Cortex of kidney (tissue), 1 donor: Measurements from ENCODE around the gene LYSMD4.

Experiments
- DNase-seq: peaks from one replicate; lab custom pipeline; 2025; lab: John Stamatoyannopoulos, UW

LYSMD4 gene

DNA sequence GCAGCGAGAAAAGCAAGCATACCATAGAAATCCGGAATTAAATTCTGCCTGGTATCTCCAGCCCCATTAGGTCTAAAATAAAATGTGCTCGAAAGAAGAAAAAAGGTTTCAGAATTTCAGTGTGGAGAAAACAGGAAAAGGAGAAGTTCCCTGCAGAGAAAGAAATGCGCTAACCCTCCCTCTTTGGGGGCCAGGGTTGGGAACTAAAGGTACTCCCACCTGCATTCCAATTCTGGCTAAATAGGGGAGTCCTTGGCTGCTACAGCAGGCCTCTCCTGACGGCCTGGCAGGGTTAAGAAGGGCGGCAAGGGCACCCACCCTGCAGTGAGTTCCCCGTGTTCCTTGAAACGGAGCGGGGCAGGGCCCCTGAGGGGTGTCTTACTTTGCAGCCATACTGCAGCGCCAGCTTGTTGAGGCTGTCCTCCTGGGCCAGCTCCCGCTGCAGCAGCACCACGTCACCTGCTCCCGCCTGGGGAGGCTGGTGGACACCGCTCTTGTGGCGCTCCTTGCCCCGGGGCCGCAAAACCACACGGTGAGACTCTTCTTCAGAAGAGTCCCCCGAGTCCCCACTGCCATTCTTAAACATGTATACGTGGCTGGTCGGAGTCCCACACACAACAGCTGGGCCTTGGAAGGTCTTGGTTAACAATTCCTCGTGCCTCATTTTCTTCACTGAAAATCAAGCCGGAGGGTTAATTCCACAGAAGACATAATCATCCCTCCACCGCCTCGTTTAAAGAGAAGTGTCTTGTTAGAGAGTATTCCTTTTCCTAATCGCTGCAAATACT, 1.7 kb downstream of the LYSMD4 start:
- DNase-seq = no peak

DNA sequence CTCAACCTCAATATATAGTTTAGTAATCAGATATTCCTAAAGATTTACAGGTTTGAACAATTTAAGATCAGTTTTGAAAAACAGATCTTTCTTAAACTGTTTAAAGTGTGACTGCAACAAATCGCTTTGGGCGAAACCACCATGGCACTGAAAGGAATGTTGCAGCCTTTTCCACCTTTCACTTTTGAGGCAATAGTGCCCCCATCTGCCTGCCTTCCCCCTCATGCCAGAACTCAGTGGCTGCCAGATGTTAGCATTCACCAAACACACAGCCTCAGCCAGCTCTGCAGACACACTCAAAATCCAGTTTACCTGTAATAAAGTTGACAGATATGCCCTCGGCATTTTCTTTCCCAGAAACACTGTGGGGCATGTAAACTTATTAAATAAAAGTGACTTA, 3.3 kb downstream of the LYSMD4 start:
- no peak for DNase-seq

DNA sequence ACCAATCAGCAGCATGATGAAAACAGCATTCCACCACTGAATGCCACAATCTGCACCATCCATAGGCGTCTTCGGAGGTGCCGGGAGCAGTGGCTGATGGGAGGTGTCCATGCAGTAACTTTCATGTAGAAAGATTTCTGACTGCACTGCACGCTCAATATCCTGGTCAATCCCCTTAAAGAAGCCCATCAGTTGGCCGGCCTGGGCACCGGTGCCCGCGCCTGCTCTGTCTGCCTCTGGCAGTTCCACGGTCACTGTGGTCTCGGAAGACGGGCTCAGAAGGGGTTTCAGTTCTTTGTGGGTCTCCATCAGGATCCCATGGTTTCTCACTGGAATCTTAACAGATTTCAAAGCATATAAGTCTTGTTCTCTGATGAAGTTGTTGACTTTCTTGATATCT, 3.9 kb downstream of the LYSMD4 start:
- no peak for DNase-seq

DNA sequence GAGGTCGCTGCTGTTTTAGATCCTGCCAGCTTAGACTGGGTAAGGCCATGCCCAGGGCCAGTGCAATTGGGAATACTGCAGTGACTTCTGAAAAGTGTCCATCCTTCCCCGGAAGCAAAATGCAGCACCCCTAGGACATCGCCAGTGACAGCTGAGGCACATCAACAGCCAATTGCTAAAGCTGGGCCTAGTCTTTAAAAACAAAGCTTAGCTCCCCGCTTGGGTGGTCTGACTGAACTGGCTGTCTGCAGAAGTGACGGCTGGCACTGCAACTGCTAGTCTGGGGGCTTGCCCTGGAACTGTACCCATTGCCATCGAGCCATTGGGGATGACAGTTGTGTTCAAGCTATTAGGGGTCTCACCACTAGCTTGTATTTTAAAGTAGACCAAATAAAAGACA, 4.3 kb downstream of the LYSMD4 start:
- DNase-seq = no peak

DNA sequence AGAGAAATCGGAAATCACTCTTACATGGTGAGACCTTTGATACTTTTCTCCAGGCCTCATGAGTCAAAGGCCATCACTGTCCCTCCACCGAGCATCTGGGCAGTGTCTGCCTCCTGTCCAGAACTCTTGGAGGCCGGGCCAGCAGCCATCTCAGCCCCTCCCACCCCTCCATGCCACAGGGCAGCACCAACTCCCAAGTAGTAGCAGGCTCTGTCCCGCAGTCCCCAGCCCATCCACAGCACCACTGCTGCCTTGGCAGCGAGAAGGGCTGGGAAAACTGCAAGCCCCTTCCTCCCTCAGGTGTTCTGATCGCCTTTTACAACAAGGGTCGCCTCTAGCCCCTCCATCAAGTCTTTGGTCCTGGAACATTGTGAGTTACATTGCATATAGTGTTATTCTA, 5.5 kb downstream of the LYSMD4 start:
- no peak for DNase-seq

DNA sequence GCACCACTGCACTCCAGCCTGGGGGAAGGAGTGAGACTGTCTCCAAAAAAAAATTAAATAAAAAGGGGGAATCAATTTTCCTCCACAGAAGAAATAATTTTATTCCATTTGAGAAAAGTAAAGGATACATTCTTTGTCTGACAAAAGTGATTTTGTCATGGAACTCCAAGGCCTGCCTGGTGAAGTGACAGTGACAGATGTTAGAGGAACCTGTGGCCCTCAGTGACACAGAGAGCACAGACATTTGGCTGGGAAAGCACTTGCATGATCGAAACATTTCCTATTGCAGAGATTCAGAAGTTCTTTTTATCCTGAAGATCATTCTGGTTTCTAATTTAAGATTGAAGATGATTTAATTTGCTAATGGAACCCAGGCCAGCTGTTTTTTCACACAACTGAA, 5.9 kb downstream of the LYSMD4 start:
- no peak for DNase-seq

DNA sequence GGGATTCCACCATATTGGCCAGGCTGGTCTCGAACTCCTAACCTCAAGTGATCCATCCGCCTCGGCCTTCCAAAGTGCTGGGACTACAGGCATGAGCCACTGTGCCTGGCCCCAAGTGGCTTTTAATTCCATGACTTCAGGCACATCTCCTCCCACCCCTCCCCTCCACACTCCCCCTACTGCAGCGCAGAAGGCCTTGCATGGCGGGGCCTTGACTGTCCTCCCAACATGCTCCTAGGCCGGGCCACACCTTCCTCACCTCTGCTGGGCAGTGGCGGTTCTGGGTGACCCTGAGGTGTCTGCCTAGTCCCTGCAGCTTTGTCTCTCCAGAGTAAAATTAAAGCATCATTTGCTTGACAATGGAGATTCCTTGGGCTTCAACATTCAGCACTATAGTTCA, 6.9 kb downstream of the LYSMD4 start:
- DNase-seq = no peak

DNA sequence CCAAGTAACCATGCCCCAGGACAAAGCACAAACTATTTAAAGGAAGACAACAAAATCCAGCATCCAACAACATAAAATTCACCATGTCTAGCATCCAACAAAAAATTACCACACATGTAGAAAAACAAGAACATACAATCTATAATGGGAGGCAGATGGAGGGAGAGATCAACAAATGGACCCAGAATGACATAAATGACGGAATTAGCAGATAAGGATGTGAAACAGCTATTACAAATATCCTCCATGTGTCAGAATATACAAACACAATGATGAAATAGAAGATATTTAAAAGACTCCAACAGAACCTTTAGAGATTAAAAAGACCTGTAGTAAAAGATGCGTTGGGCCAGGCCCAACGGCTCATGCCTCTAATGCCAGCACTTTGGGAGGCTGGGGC, 10.8 kb downstream of the LYSMD4 start:
- DNase-seq = no peak

DNA sequence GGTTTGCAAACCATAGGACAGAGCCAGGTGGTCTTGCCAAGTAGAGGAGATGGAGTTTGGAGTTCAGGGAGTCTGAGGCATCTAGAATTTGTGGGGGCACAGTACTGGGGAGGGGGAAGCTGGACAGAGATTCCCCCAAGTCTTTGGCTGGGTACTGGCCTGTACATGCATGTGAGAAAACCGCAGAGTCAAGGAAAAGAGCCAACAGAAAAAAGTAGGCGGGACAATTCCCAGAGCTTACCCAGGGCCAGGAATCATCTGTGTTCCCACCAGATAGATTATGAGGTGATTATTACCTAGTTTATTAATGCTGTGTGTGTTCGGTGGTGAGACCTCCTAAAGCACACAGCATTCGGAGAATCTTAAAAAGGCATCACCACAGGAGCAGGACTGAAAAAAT, 11.3 kb downstream of the LYSMD4 start:
- no peak for DNase-seq

DNA sequence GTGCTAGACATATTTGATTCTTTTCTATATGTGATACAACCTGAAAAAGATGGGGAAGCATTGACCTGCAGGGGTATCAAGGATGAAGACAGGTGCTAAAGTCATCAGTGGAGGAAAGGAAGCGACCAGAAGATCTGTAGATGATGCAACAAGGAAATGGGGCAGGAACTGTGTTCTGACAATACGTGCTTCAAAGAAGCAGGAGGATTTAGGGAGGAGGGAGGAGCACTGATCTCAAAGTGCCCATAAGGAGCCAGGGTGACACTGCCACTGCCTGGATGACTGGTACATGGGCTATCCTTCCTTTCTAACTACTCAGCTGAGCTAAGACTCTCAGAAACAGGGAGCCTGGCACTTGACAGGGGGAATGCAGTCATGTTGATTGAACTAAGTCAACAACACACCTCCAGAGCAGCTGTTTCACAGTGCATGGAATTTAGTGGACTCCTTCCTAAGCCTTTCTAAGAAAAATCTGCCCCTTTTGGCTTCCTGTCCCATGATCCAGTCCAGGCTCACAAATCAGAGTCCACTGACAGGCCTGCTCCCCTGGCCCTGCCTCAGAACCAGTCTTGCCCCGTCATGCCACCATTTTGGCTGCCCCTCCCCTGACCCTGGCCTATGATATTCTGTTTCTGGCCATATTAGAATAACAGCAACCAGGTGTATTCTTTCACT, 12.0 kb downstream of the LYSMD4 start:
- no peak for DNase-seq

DNA sequence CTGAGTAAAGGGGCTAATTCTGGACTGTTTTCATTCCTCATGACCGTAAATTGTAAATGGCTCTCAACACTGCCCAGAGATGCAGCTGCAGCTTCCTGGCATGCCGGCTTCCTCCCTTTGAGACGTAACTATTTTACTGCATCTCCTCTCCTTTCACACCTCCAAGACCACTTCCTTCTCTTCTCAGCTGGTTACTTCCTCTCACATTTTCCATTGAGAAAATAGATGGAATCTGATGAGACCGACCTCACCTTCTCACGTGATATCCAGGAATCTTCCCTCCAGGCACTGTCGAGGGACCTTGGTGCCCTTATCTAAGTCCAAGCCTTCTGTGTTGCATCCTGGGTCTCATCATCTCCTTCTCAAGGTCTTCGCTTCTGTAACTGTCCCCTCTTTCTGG, 12.7 kb downstream of the LYSMD4 start:
- no peak for DNase-seq

DNA sequence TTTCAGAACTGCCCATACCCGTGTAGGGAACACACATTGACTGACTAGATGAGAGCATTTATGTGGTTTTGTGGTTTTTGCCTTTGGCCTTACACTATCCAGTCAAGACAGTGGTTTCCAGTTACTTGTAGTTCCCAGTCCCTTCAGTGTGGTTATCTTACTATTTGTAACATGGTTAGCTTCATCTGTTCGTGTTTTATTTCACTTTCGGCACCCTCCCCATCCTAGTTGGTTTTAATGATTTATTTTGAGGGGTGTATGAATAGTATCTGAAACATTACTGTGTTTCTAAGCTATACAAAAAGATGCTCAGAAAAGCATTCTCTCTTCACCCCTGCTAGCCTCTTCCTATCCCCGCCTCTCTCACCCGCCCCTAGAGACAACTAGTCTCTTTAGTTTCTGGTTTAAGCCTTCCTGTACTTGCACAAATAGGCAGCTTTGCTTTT, 14.1 kb downstream of the LYSMD4 start:
- no peak for DNase-seq

DNA sequence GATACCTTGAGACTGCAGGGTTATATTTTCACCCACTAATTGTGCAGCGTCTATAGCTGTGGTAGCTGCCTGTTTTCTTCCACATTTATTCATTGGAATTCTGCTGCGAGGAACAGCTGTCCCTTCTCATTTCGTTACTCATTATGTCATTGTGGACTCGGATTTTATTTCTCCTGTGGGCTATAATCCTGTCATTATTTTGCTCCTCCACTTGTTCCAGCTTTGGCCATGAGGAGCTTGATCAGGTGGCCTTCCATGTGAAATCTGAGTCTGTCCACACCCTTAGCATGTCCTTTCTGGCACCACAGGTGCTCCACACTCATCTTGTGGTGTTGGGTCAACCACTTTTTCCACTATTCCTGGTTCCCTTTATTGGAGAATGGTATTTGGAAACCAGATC, 14.8 kb downstream of the LYSMD4 start:
- no peak for DNase-seq

DNA sequence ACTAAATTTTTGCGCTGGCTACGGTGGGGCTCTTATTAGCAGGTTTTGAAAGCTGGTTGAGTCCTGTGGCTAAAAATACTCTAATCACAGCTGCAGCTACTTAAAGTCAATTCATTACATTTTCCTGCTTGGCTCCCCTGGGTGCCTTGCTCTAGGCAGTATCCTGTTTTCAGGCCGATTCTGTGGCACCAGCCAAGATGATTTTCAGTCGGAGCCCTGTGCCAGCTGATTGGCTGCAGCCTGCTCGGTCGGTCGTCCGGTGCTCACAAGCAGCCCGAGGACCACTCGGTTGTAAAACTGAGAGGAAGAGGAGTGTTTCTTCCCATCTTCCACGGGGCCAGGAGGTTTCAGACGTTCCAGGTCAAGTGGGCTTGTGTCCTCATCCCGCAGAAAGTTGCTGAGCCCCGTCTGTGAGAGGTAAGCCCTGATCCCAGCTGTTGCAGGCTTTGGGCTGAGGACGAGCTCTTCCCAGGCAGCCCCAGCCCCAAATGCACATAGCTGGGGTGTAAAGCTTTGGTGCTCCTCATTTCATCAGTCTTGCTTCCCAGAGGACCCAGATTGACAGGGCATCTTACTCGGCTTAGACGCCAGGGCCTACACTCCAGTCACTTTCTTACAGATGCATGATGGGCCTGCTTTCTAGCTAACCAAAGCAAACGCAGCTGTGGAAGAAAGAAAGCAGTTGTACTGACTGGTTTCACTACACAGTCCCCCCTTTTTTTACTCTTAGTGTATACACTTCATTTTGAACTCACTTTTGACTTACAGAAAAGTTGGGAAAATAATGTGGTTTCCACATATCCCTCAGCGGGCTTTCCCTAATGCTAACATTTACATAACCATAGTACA, 15.9 kb downstream of the LYSMD4 start:
- no peak for DNase-seq

DNA sequence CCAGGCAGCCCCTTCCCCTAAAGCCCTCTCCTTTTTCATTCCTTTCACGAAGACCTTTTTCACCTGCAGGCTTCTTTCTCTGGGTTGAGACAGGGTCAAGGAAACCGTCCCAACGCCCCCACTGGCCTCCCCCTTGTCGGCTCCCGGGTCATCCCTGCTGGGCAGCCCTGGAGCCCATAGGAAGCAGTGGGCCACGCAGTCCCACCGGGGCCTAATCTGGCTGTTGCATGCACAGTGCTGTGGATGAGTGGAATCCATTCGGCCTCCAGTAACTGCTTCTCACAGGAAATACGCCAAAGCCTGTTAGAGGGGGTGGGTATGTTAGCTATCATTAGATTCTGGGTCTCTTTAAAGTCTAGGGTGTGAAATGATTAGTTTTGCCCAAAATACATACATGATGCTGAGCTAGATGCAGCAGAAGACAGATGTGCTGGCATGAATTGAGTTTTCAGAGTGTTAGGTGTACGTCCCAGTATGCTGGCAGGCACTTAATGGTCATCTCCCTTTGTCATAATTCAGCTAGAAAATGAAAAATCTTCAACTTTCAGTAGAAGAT, 16.6 kb downstream of the LYSMD4 start:
- no peak for DNase-seq

DNA sequence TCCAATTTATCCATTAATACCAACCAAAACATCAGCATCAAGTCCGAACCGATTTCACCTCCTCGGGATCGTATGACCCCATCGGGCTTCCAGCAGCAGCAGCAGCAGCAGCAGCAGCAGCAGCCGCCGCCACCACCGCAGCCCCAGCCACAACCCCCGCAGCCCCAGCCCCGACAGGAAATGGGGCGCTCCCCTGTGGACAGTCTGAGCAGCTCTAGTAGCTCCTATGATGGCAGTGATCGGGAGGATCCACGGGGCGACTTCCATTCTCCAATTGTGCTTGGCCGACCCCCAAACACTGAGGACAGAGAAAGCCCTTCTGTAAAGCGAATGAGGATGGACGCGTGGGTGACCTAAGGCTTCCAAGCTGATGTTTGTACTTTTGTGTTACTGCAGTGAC, 20.8 kb downstream of the LYSMD4 start:
- no peak for DNase-seq

DNA sequence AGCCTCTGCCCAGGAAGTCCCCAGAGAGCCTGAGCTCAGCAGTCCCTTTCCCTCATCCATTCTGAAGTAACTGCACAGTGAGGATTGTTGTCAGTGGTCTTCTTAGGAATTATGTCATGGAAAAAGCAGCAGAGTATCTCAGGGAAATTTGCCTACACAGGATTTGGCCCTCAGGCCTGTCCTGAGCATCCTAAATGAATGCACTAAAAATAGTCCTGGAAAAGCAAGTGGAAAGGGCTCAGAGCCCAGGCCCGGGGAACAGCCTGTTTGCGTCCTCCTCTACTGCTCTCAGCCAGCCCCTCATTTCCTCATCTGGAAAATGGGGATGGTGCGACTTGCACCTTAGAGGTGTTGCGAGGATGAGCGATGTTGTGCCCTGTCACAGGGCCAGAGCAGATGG, 21.6 kb downstream of the LYSMD4 start:
- DNase-seq = no peak

DNA sequence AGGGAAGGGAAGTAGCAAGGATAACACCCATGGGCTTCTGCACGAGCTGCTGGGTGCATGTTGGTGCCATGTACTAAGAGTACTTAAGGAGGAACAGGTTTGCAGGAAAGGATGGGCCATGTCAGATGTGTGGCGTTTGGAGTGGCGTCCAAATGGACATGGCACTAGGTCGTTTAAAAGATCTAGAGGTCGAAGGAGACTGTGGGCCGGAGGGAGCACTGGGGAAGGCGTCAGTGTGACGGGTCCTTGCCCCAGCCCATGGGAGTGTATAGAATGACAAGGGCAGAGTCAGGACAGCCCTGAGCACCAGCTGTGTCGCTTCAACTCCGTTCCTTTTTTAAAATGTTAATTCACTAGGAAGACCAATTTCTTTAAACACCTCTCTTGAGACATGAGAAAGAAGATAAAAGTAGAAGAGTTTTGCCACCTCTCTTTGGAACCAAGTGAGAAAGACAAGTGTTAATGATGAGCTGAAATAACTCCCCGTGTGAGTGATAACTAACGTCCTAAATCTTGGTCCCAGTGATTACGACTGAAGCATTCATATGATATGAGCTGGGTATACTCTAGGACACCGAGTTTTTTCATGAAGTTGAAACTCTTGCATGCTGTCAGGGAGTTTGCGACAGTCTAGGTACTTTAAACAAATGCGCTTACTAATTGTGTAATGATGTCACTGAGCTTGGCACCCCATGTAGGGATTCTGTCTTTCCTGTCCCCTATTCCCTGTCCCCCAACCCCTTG, 23.8 kb downstream of the LYSMD4 start:
- no peak for DNase-seq

DNA sequence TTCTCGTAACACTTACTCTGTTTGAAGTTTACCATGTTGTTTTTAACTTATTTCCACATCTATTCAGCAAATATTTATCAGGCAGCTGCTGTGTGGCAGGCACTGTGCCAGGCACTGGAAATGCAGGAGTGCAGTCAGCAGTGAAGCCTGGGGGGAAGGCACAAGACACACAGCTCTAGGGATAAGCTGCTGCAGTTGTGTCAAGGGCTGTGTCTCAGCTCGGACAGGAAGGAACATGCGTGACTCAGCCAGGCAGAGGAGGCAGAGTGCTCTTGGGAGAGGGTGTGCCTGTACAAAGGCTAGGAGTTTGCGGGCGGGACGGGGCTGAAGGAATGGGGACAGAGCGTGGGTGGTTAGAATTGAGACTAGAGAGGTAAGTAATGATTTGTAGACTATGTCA, 24.7 kb downstream of the LYSMD4 start:
- DNase-seq = no peak

DNA sequence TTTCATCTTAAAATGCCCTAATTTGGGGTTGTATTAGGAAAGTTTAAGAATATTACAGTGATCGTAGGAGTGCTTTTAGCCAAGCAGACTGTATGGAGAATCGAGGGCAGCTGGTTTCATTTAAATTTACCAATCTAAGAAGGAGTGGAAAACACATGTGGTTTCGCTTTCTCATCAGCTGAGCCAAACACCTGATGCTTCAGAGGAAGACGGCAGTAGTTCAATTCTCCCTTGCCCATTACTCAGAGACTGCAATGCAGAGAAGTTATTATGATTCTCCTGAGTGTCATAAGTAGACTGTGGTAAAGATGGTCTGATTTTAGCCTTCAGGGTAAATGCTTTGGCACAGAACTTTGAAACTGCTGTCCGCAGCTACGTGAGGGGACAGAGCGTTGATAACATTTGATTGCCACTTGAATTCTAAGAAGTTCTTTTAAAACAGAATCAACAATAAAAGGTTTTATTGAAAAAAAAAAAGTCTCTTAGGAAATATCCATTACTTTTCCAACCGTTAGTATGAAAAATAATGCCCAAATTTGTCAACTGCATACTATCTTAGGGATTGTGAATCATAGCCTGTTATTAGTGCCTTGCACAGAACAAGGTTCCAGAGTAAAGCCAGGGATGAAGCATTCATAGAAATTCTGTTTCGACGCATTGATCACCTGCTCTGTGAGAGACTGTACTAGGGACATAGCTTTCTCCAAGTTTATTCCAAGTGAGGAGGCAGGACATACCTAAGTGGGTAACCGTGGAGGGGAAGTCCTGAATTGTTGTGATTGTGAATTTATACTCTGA, 25.6 kb downstream of the LYSMD4 start:
- DNase-seq = no peak
